NCI-H187 (cell line): ENCODE measurements around the gene YJEFN3.
A peak's percentile ranks its signal among the peaks of the same experiment; 100 is the strongest.

Source experiments
- DNase-seq, 2 experiments: peaks; one replicate each; lab custom pipeline; 2025; lab: John Stamatoyannopoulos, UW

Gene YJEFN3

GRCh38 chr19:19498255-19498991, 30.3 kb upstream of the YJEFN3 start:
- no peak for DNase-seq

GRCh38 chr19:19499272-19499995, 29.3 kb upstream of the YJEFN3 start:
- DNase-seq, result no peak

- DNase-seq, result no peak
These were observed 27.6 kb upstream of the YJEFN3 start for GRCh38 chr19:19500975-19501644.

- DNase-seq, result no peak
These were observed 26.9 kb upstream of the YJEFN3 start for GRCh38 chr19:19501798-19502197.

- no peak for DNase-seq
These were observed 26.4 kb upstream of the YJEFN3 start for GRCh38 chr19:19502281-19502680.

GRCh38 chr19:19502808-19503602, 25.7 kb upstream of the YJEFN3 start:
- DNase-seq, result no peak

- no peak for DNase-seq
These were observed 23.7 kb upstream of the YJEFN3 start for GRCh38 chr19:19504754-19505668.

GRCh38 chr19:19505669-19506326, 22.9 kb upstream of the YJEFN3 start:
- DNase-seq, result no peak

- DNase-seq, result no peak
These were observed 22.1 kb upstream of the YJEFN3 start for GRCh38 chr19:19506592-19506991.

- DNase-seq, result no peak
These were observed 21.4 kb upstream of the YJEFN3 start for GRCh38 chr19:19507354-19507753.

GRCh38 chr19:19508217-19508616, 20.5 kb upstream of the YJEFN3 start:
- DNase-seq, result no peak

GRCh38 chr19:19510432-19510831, 18.3 kb upstream of the YJEFN3 start:
- no peak for DNase-seq

- DNase-seq, result no peak
These were observed 15.0 kb upstream of the YJEFN3 start for GRCh38 chr19:19513682-19514081.

GRCh38 chr19:19514215-19514657, 14.5 kb upstream of the YJEFN3 start:
- DNase-seq, result no peak

GRCh38 chr19:19514881-19515641, 13.7 kb upstream of the YJEFN3 start, which contains the start of gene TSSK6:
Gene TSSK6, minus strand, starts transcription at chr19:19515548. Its CDS starts 121 bp downstream, at chr19:19515427.
- DNase-seq, result no peak

- peak; percentile 60 to 71 for DNase-seq
These were observed 12.8 kb upstream of the YJEFN3 start, which contains the start of gene NDUFA13 for GRCh38 chr19:19515642-19516519. Gene NDUFA13, plus strand, starts transcription at chr19:19516225. Its CDS starts 14 bp downstream, at chr19:19516239.

- no peak for DNase-seq
These were observed 11.5 kb upstream of the YJEFN3 start for GRCh38 chr19:19517235-19517619.

- no peak for DNase-seq
These were observed 7.7 kb upstream of the YJEFN3 start for GRCh38 chr19:19520989-19521388.
